GM19238 (cell line): ENCODE measurements around the gene BCAS1.

ENCODE experiments used
- DNase-seq: peaks from one replicate; pipeline ENCODE4 v3.0.0; 2011; ENCODE audit warnings: low spot score; ENCODE audit not compliant: insufficient read length

Gene BCAS1

GRCh38 chr20:54103762-54104600, 33.6 kb upstream of the BCAS1 start:
- DNase-seq: no peak

- DNase-seq: peak; percentile 37
Observed at GRCh38 chr20:54103067-54103761, 32.8 kb upstream of the BCAS1 start.

GRCh38 chr20:54102543-54102942, 32.1 kb upstream of the BCAS1 start:
- no peak for DNase-seq

- no peak for DNase-seq
Observed at GRCh38 chr20:54100563-54100962, 30.2 kb upstream of the BCAS1 start.

- no peak for DNase-seq
Observed at GRCh38 chr20:54099894-54100293, 29.5 kb upstream of the BCAS1 start.

GRCh38 chr20:54098047-54098446, 27.7 kb upstream of the BCAS1 start:
- DNase-seq: no peak

GRCh38 chr20:54097236-54097529, 26.8 kb upstream of the BCAS1 start:
- no peak for DNase-seq

- DNase-seq: no peak
Observed at GRCh38 chr20:54095824-54096223, 25.4 kb upstream of the BCAS1 start.

- DNase-seq: no peak
Observed at GRCh38 chr20:54094268-54094580, 23.8 kb upstream of the BCAS1 start.

- no peak for DNase-seq
Observed at GRCh38 chr20:54093423-54094267, 23.3 kb upstream of the BCAS1 start.

- DNase-seq: no peak
Observed at GRCh38 chr20:54092021-54092420, 21.6 kb upstream of the BCAS1 start.

GRCh38 chr20:54091120-54091480, 20.7 kb upstream of the BCAS1 start:
- DNase-seq: no peak

- DNase-seq: no peak
Observed at GRCh38 chr20:54090230-54091119, 20.1 kb upstream of the BCAS1 start.

GRCh38 chr20:54088430-54088829, 18.0 kb upstream of the BCAS1 start:
- DNase-seq: no peak

GRCh38 chr20:54086507-54087039, 16.2 kb upstream of the BCAS1 start:
- DNase-seq: no peak

GRCh38 chr20:54085910-54086309, 15.5 kb upstream of the BCAS1 start:
- DNase-seq: no peak

GRCh38 chr20:54085425-54085824, 15.0 kb upstream of the BCAS1 start:
- no peak for DNase-seq

GRCh38 chr20:54084727-54085388, 14.5 kb upstream of the BCAS1 start:
- no peak for DNase-seq

GRCh38 chr20:54084193-54084592, 13.8 kb upstream of the BCAS1 start:
- no peak for DNase-seq

GRCh38 chr20:54083459-54083858, 13.1 kb upstream of the BCAS1 start:
- no peak for DNase-seq

GRCh38 chr20:54082100-54082499, 11.7 kb upstream of the BCAS1 start:
- no peak for DNase-seq
